Esophagus squamous epithelium (tissue), 4 donors: ENCODE measurements around the gene HHIPL1.

Experiments used
- POLR2A ChIP-seq, 4 donors: fragments of 450-650 bp; IDR thresholded peaks; one replicate each; pipeline ENCODE4 v1.6.1; 2017; ENCODE audit warnings: antibody characterized with exemption in 4 of 4, mild to moderate bottlenecking in 4 of 4, moderate library complexity in 3 of 4
- TF ChIP-seq, protein P1 (sequence below), 6 experiments: fragments of 450-650 bp in 4 of 6; fragments of 200-600 bp in 2 of 6; sonication (generic) in 2 of 6; IDR thresholded peaks; one replicate each; pipeline ENCODE4 v1.5.1; 2016 to 2019; ENCODE audit warnings: antibody characterized with exemption in 6 of 6, mild to moderate bottlenecking in 4 of 6, moderate library complexity in 4 of 6

DNA sequence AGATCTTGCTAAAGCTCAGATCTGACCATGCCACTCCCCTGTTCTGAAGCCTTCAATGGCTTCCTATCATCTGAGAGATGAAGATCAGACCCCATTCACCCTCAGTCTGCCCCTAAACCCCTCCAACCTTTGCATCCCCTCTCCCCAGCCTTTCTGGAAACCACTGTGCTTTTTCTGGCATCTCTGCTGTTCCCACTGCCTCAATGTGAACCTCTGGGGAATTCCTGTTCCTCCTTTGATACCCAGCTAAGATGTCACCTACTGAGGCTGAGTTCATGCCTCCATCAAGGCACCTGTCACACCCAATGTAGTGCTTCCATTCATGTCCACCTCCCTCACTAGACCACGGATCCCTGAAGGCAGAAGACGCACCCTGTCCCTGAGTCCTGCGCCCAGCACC, 58.5 kb downstream of the HHIPL1 start:
- TF ChIP-seq, protein P1, sequence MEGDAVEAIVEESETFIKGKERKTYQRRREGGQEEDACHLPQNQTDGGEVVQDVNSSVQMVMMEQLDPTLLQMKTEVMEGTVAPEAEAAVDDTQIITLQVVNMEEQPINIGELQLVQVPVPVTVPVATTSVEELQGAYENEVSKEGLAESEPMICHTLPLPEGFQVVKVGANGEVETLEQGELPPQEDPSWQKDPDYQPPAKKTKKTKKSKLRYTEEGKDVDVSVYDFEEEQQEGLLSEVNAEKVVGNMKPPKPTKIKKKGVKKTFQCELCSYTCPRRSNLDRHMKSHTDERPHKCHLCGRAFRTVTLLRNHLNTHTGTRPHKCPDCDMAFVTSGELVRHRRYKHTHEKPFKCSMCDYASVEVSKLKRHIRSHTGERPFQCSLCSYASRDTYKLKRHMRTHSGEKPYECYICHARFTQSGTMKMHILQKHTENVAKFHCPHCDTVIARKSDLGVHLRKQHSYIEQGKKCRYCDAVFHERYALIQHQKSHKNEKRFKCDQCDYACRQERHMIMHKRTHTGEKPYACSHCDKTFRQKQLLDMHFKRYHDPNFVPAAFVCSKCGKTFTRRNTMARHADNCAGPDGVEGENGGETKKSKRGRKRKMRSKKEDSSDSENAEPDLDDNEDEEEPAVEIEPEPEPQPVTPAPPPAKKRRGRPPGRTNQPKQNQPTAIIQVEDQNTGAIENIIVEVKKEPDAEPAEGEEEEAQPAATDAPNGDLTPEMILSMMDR (IDR thresholded peaks at IDR 0.05) = no peak
- no peak for TF ChIP-seq POLR2A (IDR thresholded peaks at IDR 0.05)
